ENCODE results near the gene GAD2.

Gene GAD2

GRCh38 chr10:26225322-26225721 is 8.7 kb downstream of the GAD2 start:
- DNase-seq, result no peak

- no peak for DNase-seq
These were observed 11.2 kb downstream of the GAD2 start for GRCh38 chr10:26227786-26228185.

- DNase-seq, result no peak
These were observed 15.6 kb downstream of the GAD2 start for GRCh38 chr10:26232174-26232573.

GRCh38 chr10:26235761-26236160 is 19.2 kb downstream of the GAD2 start:
- no peak for DNase-seq

- DNase-seq, result no peak
These were observed 21.8 kb downstream of the GAD2 start for GRCh38 chr10:26238378-26238777.

- no peak for DNase-seq
These were observed 26.3 kb downstream of the GAD2 start for GRCh38 chr10:26242706-26243350.

GRCh38 chr10:26243351-26243720 is 26.8 kb downstream of the GAD2 start:
- DNase-seq, result no peak

GRCh38 chr10:26249681-26250080 is 33.1 kb downstream of the GAD2 start:
- DNase-seq, result no peak

- DNase-seq, result no peak
These were observed 35.4 kb downstream of the GAD2 start for GRCh38 chr10:26251925-26252324.

- DNase-seq, result no peak
These were observed 38.0 kb downstream of the GAD2 start for GRCh38 chr10:26254616-26255015.

- no peak for DNase-seq
These were observed 42.8 kb downstream of the GAD2 start for GRCh38 chr10:26259341-26259740.

- DNase-seq, result no peak
These were observed 53.2 kb downstream of the GAD2 start for GRCh38 chr10:26269754-26270153.

GRCh38 chr10:26274391-26274790 is 57.8 kb downstream of the GAD2 start:
- no peak for DNase-seq

- DNase-seq, result no peak
These were observed 61.7 kb downstream of the GAD2 start for GRCh38 chr10:26278295-26278694.

- DNase-seq, result no peak
These were observed 73.7 kb downstream of the GAD2 start for GRCh38 chr10:26290236-26290635.

GRCh38 chr10:26291721-26292480 is 75.3 kb downstream of the GAD2 start:
- no peak for DNase-seq

GRCh38 chr10:26296360-26296759 is 79.8 kb downstream of the GAD2 start:
- DNase-seq, result no peak

GRCh38 chr10:26300001-26300400 is 83.4 kb downstream of the GAD2 start:
- no peak for DNase-seq

- DNase-seq, result no peak
These were observed 86.8 kb downstream of the GAD2 start for GRCh38 chr10:26303366-26303765.

GRCh38 chr10:26310361-26310760 is 93.8 kb downstream of the GAD2 start:
- DNase-seq, result no peak

- no peak for DNase-seq
These were observed 94.9 kb downstream of the GAD2 start for GRCh38 chr10:26311383-26311940.

- no peak for DNase-seq
These were observed 97.9 kb downstream of the GAD2 start for GRCh38 chr10:26314265-26315013.

- DNase-seq, result no peak
These were observed 102.1 kb downstream of the GAD2 start for GRCh38 chr10:26318672-26319071.

GRCh38 chr10:26323219-26323618 is 106.6 kb downstream of the GAD2 start:
- DNase-seq, result no peak

Measured in activated CD8-positive, alpha-beta memory T cell treated with anti-CD3 and anti-CD28 coated beads, Interleukin-2, amount 50 U/mL, for 48 hours (primary cell).